ENCODE measurements around the gene GAMT.
"Not testable (repeated sequence)": the region's sequence is repeated elsewhere in the genome, so short reads cannot be mapped to it uniquely, and the experiment has no call there.

The GAMT gene

GRCh38 chr19:1433119-1434039 lies 32.0 kb upstream of the GAMT start:
- no peak for DNase-seq

- no peak for DNase-seq
Measured at GRCh38 chr19:1432507-1432887, 31.2 kb upstream of the GAMT start.

GRCh38 chr19:1431759-1432506 lies 30.6 kb upstream of the GAMT start:
- no peak for DNase-seq

GRCh38 chr19:1430246-1430645 lies 28.9 kb upstream of the GAMT start:
- no peak for DNase-seq

GRCh38 chr19:1429750-1430149 lies 28.4 kb upstream of the GAMT start:
- no peak for DNase-seq

- DNase-seq, result no peak
Measured at GRCh38 chr19:1428738-1429391, 27.5 kb upstream of the GAMT start.

- DNase-seq, result no peak
Measured at GRCh38 chr19:1427221-1427920, 26.0 kb upstream of the GAMT start.

GRCh38 chr19:1426736-1427135 lies 25.4 kb upstream of the GAMT start:
- no peak for DNase-seq

- DNase-seq, result no peak
Measured at GRCh38 chr19:1425902-1426301, 24.6 kb upstream of the GAMT start.

- no peak for DNase-seq
Measured at GRCh38 chr19:1425102-1425837, 23.9 kb upstream of the GAMT start.

- DNase-seq, result no peak
Measured at GRCh38 chr19:1424192-1424955, 23.0 kb upstream of the GAMT start.

GRCh38 chr19:1423436-1424191 lies 22.3 kb upstream of the GAMT start:
- DNase-seq, result no peak

- DNase-seq, result no peak
Measured at GRCh38 chr19:1422943-1423342, 21.6 kb upstream of the GAMT start.

- DNase-seq, result no peak
Measured at GRCh38 chr19:1422360-1422759, 21.0 kb upstream of the GAMT start.

- no peak for DNase-seq
Measured at GRCh38 chr19:1421958-1422305, 20.6 kb upstream of the GAMT start.

- DNase-seq, result no peak
Measured at GRCh38 chr19:1421218-1421957, 20.0 kb upstream of the GAMT start.

GRCh38 chr19:1420590-1420989 lies 19.2 kb upstream of the GAMT start:
- DNase-seq, result no peak

GRCh38 chr19:1420085-1420484 lies 18.7 kb upstream of the GAMT start:
- not testable (repeated sequence) for DNase-seq

- no peak for DNase-seq
Measured at GRCh38 chr19:1418951-1419738, 17.8 kb upstream of the GAMT start.

All from T-helper 1 cell (primary cell).